HG02938 (cell line): ENCODE data around the gene ITGB3BP.
"Not testable (repeated sequence)": the region's sequence is repeated elsewhere in the genome, so short reads cannot be mapped to it uniquely, and the experiment has no call there.

Experiments used
- ATAC-seq: cut with Tn5 transposase; IDR thresholded peaks from one replicate; pipeline ENCODE4 v1.9.1; 2021; ENCODE audit warnings: mild to moderate bottlenecking, moderate library complexity; ENCODE audit not compliant: unreplicated experiment

ITGB3BP gene

DNA sequence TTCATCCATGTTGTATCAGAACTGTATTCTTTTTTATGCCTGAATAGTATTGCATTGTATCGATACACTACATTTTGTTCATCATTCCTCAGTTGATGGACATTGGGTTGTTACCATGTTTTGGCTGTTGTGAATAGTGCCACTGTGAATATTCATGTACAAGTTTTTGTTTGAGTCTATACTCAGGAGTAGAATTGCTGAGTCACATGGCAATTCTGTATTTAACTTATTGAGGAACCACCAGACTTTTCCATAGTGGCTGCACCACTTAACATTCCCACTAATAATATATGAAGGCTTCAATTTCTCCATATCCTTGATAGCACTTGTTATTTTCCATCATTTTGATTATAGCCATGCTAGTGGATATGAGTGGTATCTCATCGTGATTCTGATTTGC is 99.4 kb downstream of the ITGB3BP start:
- no peak for ATAC-seq

DNA sequence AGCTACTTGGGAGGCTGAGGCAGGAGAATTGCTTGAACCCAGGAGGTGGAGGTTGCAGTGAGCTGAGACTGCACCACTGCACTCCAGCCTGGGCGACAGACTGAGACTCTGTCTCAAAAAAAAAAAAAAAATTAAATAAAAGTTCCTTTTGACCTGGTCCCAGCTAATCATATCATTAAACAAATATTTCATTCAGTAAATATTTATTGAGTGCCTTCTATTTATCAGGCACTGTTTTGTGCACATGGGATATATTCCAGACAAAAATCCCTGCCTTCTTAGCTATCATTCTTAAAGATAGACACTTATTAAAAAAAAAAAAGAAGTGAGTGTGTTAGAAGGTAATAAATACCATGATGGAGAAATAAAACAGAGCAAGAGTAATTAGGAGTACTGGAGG is 102.3 kb downstream of the ITGB3BP start:
- not testable (repeated sequence) for ATAC-seq

DNA sequence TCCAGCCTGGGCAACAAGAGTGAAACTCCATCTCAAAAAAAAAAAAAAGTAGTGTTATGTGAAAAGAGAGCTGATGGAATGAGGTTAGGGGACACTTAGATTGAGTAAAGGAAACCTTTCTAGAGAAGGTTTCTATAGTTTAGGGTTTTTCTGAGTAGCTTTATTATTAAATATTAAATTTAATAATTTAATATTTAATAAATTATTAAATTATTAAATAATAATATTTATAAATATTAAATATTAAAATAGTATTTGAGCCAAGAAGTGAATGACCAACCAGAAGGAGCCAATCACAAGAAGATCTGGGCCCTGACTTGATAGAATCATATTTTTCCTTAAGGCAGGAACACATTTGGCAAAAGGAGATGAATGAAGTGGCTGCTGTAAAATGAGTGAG is 104.9 kb downstream of the ITGB3BP start:
- ATAC-seq, result no peak

DNA sequence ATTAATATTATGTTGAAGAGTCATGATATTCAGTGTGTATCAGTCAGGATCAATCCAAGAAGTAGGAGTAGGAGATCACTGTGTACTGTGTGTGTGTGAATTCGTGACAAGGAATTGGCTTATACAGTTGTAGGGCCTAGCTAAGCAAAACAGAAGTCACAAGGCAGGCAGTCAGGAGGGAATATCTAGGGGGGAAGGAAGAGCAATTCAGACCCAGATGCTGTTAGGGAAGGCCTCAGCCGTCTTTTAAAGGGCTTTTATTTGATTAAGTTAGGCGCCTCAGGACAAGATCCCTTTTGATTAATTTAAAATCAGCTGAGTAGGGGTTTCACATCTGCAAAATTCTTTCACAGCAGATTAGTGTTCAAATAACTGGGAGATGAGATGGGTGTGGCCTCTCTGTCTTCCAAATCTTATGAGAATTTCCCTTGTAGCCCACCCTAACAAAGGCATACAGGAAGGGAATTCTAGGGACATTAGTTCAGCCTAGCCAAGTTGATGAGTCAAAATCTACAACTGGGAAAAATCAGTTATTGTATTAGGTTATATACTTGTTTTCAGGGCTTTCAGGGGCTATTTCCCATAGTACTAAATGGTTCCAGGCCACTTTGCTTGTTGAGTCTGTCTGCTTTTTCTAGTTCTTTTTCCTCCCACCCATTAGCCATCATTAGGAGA is 108.2 kb downstream of the ITGB3BP start:
- no peak for ATAC-seq

DNA sequence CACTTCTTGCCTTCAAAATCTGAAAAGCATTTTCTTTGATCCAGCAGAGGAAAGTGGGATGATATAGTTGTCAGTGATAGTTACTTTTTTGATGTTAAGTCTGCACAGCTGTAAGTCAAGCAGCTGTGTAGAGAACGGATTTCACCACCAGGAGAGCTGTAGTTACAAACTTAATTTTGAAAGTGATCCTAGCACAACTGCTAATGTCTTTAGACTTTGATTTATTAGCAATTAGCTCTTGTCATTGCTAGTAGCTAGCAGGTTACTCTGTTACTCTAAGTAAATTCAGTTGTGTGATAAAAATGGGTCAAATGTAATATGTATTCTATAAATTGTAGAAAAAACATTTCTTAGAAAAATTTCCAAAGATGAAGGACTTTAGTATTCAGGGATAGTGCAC is 109.6 kb downstream of the ITGB3BP start:
- ATAC-seq, result no peak

DNA sequence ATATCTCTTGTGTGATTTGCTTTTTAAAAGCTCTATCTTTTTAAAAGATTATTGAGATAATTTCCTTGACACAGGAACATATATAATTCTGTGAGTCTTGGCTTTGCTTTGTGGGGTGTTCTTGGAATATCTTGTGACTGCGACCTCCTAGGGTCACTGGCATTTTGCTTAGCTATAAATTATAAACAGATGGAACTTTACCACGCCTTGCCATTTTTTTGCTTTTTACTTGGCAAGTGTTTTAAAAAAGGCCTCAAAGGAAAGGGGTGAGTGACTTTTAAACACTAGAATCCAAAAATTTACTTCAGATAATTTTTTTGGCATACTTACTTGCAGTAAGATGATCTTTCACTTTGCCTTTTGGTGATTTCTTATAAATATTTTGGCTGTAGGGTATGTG is 112.0 kb downstream of the ITGB3BP start:
- no peak for ATAC-seq

DNA sequence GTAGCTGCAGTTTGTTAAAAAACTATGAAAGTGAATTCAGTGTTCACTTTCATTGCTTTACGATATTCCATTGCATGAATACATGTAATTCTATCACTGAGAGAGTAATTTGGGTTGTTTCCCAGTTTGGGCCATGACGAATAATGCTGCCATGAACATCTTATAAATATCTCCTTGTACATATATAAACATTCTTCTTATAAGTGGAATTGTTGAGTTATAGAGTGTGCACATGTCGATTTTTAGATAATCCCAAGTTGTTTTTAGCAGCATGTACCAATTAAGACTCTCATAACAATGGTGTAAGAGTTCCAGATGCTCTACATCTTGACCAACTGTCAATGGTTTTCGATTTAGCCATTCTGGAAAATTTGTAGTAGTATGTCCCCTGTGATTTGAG is 114.7 kb downstream of the ITGB3BP start:
- ATAC-seq, result no peak

DNA sequence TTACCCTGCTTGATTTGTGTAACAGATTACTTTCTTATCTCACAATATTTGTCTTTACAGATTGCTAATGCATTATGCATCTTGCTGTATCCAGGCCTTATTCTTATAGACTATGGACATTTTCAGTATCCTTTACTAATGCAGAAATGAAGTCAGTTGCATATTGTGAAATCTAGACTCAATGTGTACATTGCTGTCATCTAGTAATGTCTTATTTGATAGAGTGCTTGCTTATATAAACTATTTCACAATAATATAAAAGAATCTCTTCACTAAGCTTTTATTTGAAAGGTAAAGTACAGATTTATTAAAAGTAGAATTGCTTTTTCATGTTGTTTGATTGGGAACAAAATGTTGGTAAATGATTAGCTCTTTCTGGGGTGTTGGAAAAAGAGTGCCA is 116.0 kb downstream of the ITGB3BP start:
- no peak for ATAC-seq

DNA sequence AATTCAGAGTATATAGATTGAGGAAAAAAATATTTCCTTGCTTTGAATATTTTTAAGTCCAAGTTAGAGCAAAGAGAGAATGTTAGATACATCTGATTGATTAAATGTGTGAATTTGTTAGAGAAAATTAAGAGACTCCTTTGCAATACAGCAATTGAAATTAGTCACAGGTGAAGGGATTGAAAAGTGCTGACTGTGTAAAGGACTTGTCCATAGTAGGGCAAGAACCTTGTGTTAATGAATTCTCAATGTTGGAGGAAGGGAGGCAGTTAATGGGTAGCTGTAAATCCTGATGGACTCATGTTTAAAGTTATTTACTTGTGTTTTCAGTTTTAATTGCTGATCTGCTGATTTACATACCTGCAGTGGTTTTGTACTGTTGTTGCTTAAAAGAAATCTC is 117.0 kb downstream of the ITGB3BP start:
- no peak for ATAC-seq

DNA sequence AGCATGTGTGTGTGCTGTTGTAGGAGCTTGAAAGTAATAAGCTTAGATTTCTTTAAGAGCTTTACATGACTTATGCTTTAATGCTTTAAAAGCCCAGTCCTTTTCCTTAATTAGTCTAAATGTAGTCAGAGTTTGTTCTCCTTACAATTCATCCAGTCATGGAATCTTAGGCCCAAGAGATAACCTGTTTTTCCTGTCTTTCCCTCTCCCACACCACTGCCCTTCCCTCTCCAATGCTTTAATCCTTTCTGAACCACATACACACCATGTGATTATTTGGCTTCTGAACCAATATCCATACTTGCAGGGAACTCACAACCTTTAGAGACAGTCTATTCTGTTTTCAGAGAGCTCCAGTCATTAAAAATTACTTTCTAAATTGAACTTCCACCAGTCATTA is 118.0 kb downstream of the ITGB3BP start:
- ATAC-seq, result no peak

DNA sequence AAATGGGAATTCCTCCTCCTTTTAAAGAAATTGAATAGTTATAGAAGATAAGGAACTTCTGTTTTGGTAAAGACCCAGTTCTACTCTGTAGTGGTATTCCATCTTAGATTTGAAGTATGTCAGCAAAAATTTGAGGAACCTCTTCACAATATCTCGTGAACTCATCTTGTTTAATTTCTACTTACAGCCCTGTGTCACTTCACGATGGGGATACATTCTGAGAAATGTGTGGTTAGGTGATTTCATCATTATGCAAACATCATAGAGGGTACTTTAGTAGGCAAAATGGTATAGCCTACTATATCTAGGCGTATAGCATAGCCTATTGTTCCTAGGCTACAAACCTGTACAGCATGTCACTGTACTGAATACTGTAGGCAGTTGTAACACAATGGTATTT is 119.6 kb downstream of the ITGB3BP start:
- ATAC-seq, result no peak

DNA sequence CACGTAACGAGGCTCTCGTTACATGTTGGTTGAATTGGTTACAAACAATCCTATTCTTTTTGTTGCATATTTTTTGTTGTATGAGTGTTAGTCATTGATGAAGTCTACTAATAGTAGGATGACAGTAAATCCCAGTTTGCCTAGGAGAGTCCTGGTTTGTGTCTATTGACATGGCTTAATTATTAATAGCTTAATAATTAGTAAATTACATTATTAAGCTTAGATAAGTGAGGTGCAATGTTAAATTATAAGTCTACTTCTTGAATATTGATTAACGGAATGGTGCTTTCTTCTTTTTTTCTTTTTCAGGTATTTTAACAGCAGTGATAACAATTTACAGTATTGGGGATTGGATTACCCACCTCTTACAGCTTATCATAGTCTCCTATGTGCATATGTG is 121.1 kb downstream of the ITGB3BP start:
- no peak for ATAC-seq
